BLaER1 treated with 17β-estradiol and CSF1 and Interleukin-3, amounts not matched to agents 10 nM and 100 nM (cell line): ENCODE data around the gene SH3PXD2B.
A peak's percentile ranks its signal among the peaks of the same experiment; 100 is the strongest.
"Not testable (repeated sequence)": the region's sequence is repeated elsewhere in the genome, so short reads cannot be mapped to it uniquely, and the experiment has no call there.

ENCODE experiments used
- H3K27ac ChIP-seq, 11 experiments: shearing (Covaris generic); formaldehyde crosslinking; 2 replicates each; pipeline ENCODE4 v1.8.1; 2022
- H3K27me3 ChIP-seq, 11 experiments: shearing (Covaris generic); formaldehyde crosslinking; 2 replicates each; pipeline ENCODE4 v1.8.1; 2022
- H3K36me3 ChIP-seq, 11 experiments: shearing (Covaris generic); formaldehyde crosslinking; 2 replicates each; pipeline ENCODE4 v1.8.1; 2022
- H3K4me1 ChIP-seq, 10 experiments: shearing (Covaris generic); formaldehyde crosslinking; 2 replicates each; pipeline ENCODE4 v1.8.1; 2022
- H3K4me2 ChIP-seq, 11 experiments: shearing (Covaris generic); formaldehyde crosslinking; 2 replicates each; pipeline ENCODE4 v1.8.1; 2022
- H3K4me3 ChIP-seq, 10 experiments: shearing (Covaris generic); formaldehyde crosslinking; 2 replicates each; pipeline ENCODE4 v1.8.1; 2022
- H3K9ac ChIP-seq, 11 experiments: shearing (Covaris generic); formaldehyde crosslinking; 2 replicates each; pipeline ENCODE4 v1.8.1; 2022
- H3K9me3 ChIP-seq, 11 experiments: shearing (Covaris generic); formaldehyde crosslinking; replicated peaks in 1 of 11; 2 replicates each; pipeline ENCODE4 v1.8.1; 2022
- H4K20me1 ChIP-seq, 11 experiments: shearing (Covaris generic); formaldehyde crosslinking; 2 replicates each; pipeline ENCODE4 v1.8.1; 2022
- Cebpa-rat ChIP-seq, 11 experiments: shearing (Covaris generic); IDR thresholded peaks; 2 replicates each; pipeline ENCODE4 v1.8.1; 2022

The SH3PXD2B gene

DNA sequence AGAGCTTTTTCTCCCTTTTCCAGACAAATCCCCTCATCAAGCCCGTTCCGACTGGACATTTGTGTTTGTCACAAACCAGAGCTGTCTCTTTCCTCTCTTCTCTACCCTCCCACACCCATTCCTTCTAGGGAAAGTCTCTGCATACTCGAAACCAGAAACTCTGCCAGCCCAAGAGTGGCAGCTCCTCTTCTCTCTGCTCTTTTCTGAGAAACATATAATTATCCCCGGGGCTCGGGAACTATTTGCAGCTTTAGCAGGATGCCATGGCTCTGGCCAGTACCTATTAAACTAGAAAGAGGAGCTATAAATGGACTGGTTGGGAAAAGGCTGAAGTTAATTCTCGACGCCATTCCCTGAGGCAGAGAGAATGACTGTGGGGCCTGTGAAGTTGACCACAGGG is 82.6 kb downstream of the SH3PXD2B start:
- H3K4me3 ChIP-seq: no peak overlapping the region
- H3K9ac ChIP-seq: no peak overlapping the region
- peaks cover 9 to 77% (median 33%) of the 10 kb centered on the region in 11 experiments; a peak in 19 of 22 replicates for H3K36me3 ChIP-seq
- peak overlapping the region in 2 of 11 experiments; percentile 57 to 63; a peak in 4 of 22 replicates for H3K4me2 ChIP-seq
- no peak for TF ChIP-seq Cebpa-rat (IDR thresholded peaks at IDR 0.05)
- H4K20me1 ChIP-seq: peaks cover 0 to 14% (median 0%) of the 10 kb centered on the region in 11 experiments; a peak in 2 of 22 replicates
- peaks cover 0 to 39% (median 0%) of the 10 kb centered on the region in 10 experiments; a peak in 7 of 20 replicates for H3K4me1 ChIP-seq
- no peaks in the 10 kb centered on the region for H3K27me3 ChIP-seq
- H3K9me3 ChIP-seq: peaks cover 0 to 38% (median 31%) of the 10 kb centered on the region in 11 experiments; a peak in 20 of 22 replicates
- peak overlapping the region in 2 of 11 experiments; percentile 1 to 16; a peak in 1 of 22 replicates for H3K27ac ChIP-seq

- peak overlapping the region in 2 of 11 experiments; percentile 57 to 63; a peak in 4 of 22 replicates for H3K4me2 ChIP-seq
Observed at GRCh38 chr5:172370648-172371545, 83.4 kb downstream of the SH3PXD2B start.

GRCh38 chr5:172370237-172370640 is 84.1 kb downstream of the SH3PXD2B start:
- Histone ChIP-seq H3K9me3 (peaks cover 0 to 38% (median 31%) of the 10 kb centered on the region in 11 experiments; a peak in 20 of 22 replicates), H3K27ac (no peak overlapping the region; a peak in 1 of 22 replicates), H3K9ac (no peak overlapping the region), H3K36me3 (peaks cover 9 to 75% (median 28%) of the 10 kb centered on the region in 11 experiments; a peak in 19 of 22 replicates), H3K4me1 (peaks cover 10 to 54% (median 12%) of the 10 kb centered on the region in 10 experiments), H3K4me2 (0 out of 22 replicates have a peak overlapping the region, but pooled peaks of 1 of the 11 experiments have one; percentile 22), H3K4me3 (no peak overlapping the region), H4K20me1 (peaks cover 0 to 3% (median 0%) of the 10 kb centered on the region in 11 experiments; a peak in 1 of 22 replicates), H3K27me3 (no peaks in the 10 kb centered on the region)
- TF ChIP-seq Cebpa-rat (IDR thresholded peaks at IDR 0.05): no peak

More at GRCh38 chr5:172370648-172371545, 83.4 kb downstream of the SH3PXD2B start:
- Histone ChIP-seq H3K27me3 (no peaks in the 10 kb centered on the region), H4K20me1 (peaks cover 0 to 8% (median 0%) of the 10 kb centered on the region in 11 experiments; a peak in 1 of 22 replicates), H3K36me3 (peaks cover 9 to 75% (median 28%) of the 10 kb centered on the region in 11 experiments; a peak in 19 of 22 replicates), H3K9me3 (peaks cover 0 to 38% (median 31%) of the 10 kb centered on the region in 11 experiments; a peak in 20 of 22 replicates), H3K27ac (peak overlapping the region in 2 of 11 experiments; percentile 1 to 16; a peak in 2 of 22 replicates), H3K4me3 (no peak overlapping the region), H3K4me1 (peaks cover 4 to 47% (median 5%) of the 10 kb centered on the region in 10 experiments), H3K9ac (no peak overlapping the region)
- no peak for TF ChIP-seq Cebpa-rat (IDR thresholded peaks at IDR 0.05)

DNA sequence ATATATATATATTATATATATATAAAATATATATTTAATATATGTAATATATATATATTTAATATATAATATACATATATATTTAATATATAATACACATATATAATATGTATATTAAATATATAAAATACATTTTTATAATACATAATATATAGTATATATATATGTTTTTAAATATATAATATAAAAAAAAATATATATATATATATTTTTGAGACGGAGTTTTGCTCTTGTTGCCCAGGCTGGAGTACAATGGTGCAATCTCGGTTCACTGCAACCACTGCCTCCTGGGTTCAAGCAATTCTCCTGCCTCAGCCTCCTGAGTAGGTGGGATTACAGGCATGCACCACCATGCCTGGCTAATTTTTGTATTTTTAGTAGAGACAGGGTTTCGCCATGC is 85.6 kb downstream of the SH3PXD2B start:
- Histone ChIP-seq H3K36me3 (peaks cover 9 to 67% (median 28%) of the 10 kb centered on the region in 11 experiments; a peak in 19 of 22 replicates), H3K4me1 (peaks cover 19 to 69% (median 21%) of the 10 kb centered on the region in 10 experiments), H3K9me3 (peaks cover 0 to 38% (median 31%) of the 10 kb centered on the region in 11 experiments; a peak in 20 of 22 replicates)
- not testable (repeated sequence) for H3K4me3 ChIP-seq, H4K20me1 ChIP-seq, H3K4me2 ChIP-seq, H3K27ac ChIP-seq, H3K9ac ChIP-seq, H3K27me3 ChIP-seq

GRCh38 chr5:172365948-172366608 is 88.2 kb downstream of the SH3PXD2B start:
- H3K27me3 ChIP-seq: no peaks in the 10 kb centered on the region
- H3K9me3 ChIP-seq: peaks cover 0 to 17% (median 9%) of the 10 kb centered on the region in 11 experiments; a peak in 19 of 22 replicates
- H3K4me2 ChIP-seq: peak overlapping the region; percentile 42 to 77 (median 63)
- H3K27ac ChIP-seq: no peak overlapping the region
- H3K4me3 ChIP-seq: no peak overlapping the region
- peak overlapping the region in 2 of 11 experiments; percentile 20 to 34; a peak in 2 of 22 replicates for H3K9ac ChIP-seq
- peaks cover 0 to 70% (median 14%) of the 10 kb centered on the region in 11 experiments; a peak in 14 of 22 replicates for H3K36me3 ChIP-seq
- H3K4me1 ChIP-seq: peaks cover 38 to 70% (median 46%) of the 10 kb centered on the region in 10 experiments
- TF ChIP-seq Cebpa-rat (IDR thresholded peaks at IDR 0.05): no peak
- H4K20me1 ChIP-seq: no peaks in the 10 kb centered on the region; a peak in 1 of 22 replicates

- TF ChIP-seq Cebpa-rat (IDR thresholded peaks at IDR 0.05): no peak
- H3K9me3 ChIP-seq: peaks cover 0 to 7% (median 0%) of the 10 kb centered on the region in 11 experiments; a peak in 2 of 22 replicates
- H4K20me1 ChIP-seq: no peaks in the 10 kb centered on the region; a peak in 1 of 22 replicates
- H3K4me3 ChIP-seq: no peak overlapping the region
- peak overlapping the region in 6 of 11 experiments; percentile 2 to 42 (median 18); a peak in 4 of 22 replicates for H3K27ac ChIP-seq
- peak overlapping the region in 2 of 11 experiments; percentile 11 to 34; a peak in 1 of 22 replicates for H3K9ac ChIP-seq
- H3K4me2 ChIP-seq: peak overlapping the region; percentile 42 to 77 (median 63)
- H3K27me3 ChIP-seq: no peaks in the 10 kb centered on the region
- peaks cover 0 to 75% (median 15%) of the 10 kb centered on the region in 11 experiments; a peak in 12 of 22 replicates for H3K36me3 ChIP-seq
- H3K4me1 ChIP-seq: peaks cover 38 to 60% (median 46%) of the 10 kb centered on the region in 10 experiments
Observed at GRCh38 chr5:172364773-172365172, 89.6 kb downstream of the SH3PXD2B start.

DNA sequence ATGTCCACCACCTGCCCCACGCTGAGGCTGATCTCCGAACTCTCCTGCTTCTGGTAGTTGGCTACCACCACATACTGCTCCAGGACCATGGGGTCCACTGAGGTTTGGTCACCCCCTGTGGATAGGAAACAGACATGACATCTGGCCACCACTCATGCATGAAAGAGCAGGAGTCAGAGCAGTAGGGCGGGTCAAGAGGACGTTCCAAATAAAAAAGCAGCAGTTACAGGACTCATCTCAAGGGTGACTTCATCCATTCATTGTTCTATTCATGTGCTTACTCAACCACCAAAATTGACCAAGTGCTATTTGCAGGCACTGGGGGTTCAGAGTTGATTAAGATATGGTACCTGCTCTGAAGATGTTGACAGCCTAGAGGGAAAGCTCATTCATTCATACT is 91.6 kb downstream of the SH3PXD2B start:
- peak overlapping the region; percentile 26 to 66 (median 44); a peak in 21 of 22 replicates for H3K4me2 ChIP-seq
- H3K27me3 ChIP-seq: no peaks in the 10 kb centered on the region
- 0 out of 22 replicates have a peak overlapping the region, but pooled peaks of 1 of the 11 experiments have one; percentile 42 for H3K9ac ChIP-seq
- H3K36me3 ChIP-seq: peaks cover 6 to 91% (median 35%) of the 10 kb centered on the region in 11 experiments; a peak in 20 of 22 replicates
- H3K4me1 ChIP-seq: peaks cover 38 to 60% (median 46%) of the 10 kb centered on the region in 10 experiments
- H3K9me3 ChIP-seq: peaks cover 0 to 3% (median 0%) of the 10 kb centered on the region in 11 experiments; a peak in 2 of 22 replicates
- no peak overlapping the region for H3K4me3 ChIP-seq
- peak overlapping the region in 10 of 11 experiments; percentile 11 to 77 (median 60); a peak in 15 of 22 replicates for H3K27ac ChIP-seq
- H4K20me1 ChIP-seq: peaks cover 0 to 5% (median 0%) of the 10 kb centered on the region in 11 experiments; a peak in 1 of 22 replicates
- no peak for TF ChIP-seq Cebpa-rat (IDR thresholded peaks at IDR 0.05)
